ENCODE results near the gene NRXN3. TPM values are rescaled to one million over a fixed set of nuclear protein-coding genes. Genes with fewer than 3 reads are reported as not detected.

The NRXN3 gene
- total RNA-seq, 1 experiment from 2014 or later: not detected

GRCh38 chr14:79652513-79653307 lies 1482.5 kb downstream of the NRXN3 start:
- TF ChIP-seq POLR2A (IDR thresholded peaks at IDR 0.05; ENCODE audit: borderline replicate concordance, extremely low read depth, insufficient read depth, insufficient read length): no peak
- TF ChIP-seq ATF3 (IDR thresholded peaks at IDR 0.05): no peak
- TF ChIP-seq SP1 (IDR thresholded peaks at IDR 0.05; ENCODE audit: low read depth): no peak
- TF ChIP-seq SRF (IDR thresholded peaks at IDR 0.05; ENCODE audit: low read depth): no peak
- TF ChIP-seq ZNF274 (IDR thresholded peaks at IDR 0.05; ENCODE audit: low read depth, low read length): no peak
- no peak for TF ChIP-seq SIN3A (IDR thresholded peaks at IDR 0.05; ENCODE audit: low read depth)
- TF ChIP-seq CBX3 (IDR thresholded peaks at IDR 0.05; ENCODE audit: low read depth): no peak
- TF ChIP-seq YY1 (IDR thresholded peaks at IDR 0.05; ENCODE audit: extremely low read depth, insufficient replicate concordance, low read depth, low read length): no peak
- TF ChIP-seq RAD21 (IDR thresholded peaks at IDR 0.05; ENCODE audit: low read depth): no peak
- TF ChIP-seq MAX (IDR thresholded peaks at IDR 0.05): no peak
- no peak for TF ChIP-seq EZH2 (IDR thresholded peaks at IDR 0.05)
- no peak for TF ChIP-seq ZBTB33 (IDR thresholded peaks at IDR 0.05; ENCODE audit: extremely low read depth, insufficient replicate concordance, low read length)
- no peak for TF ChIP-seq CTCF (IDR thresholded peaks at IDR 0.05 in 2 of 3, conservative IDR thresholded peaks at IDR 0.05 in 1 of 3; ENCODE audit: borderline replicate concordance in 1 of 3, insufficient read depth in 1 of 3, low read depth in 2 of 3, low read length in 2 of 3)
- no peaks in the 10 kb centered on the region for H3K79me2 ChIP-seq (ENCODE audit: insufficient read depth, low read length)
- no peak overlapping the region for H3K4me3 ChIP-seq (replicated peaks in 1 of 2; ENCODE audit: low read depth in 1 of 2, low read length in 2 of 2)
- no peak overlapping the region for H3K4me2 ChIP-seq (ENCODE audit: low read length)
- peaks cover 12 to 23% of the 10 kb centered on the region in 2 experiments; a peak in 2 of 4 replicates for H3K9me3 ChIP-seq (ENCODE audit: control insufficient read depth in 1 of 2, insufficient read depth in 1 of 2, low read depth in 1 of 2, low read length in 2 of 2)
- H3K4me1 ChIP-seq (ENCODE audit: control insufficient read depth in 1 of 2, insufficient read depth in 2 of 2, low read length in 2 of 2): no peaks in the 10 kb centered on the region
- intact Hi-C loops (cut with micrococcal nuclease): no loop called here
- H3K9me2 ChIP-seq (ENCODE audit: insufficient read depth): no peaks in the 10 kb centered on the region
- H4K20me1 ChIP-seq (ENCODE audit: insufficient read depth): no peaks in the 10 kb centered on the region
- no TSS peak for BruUV-seq (replicated peaks)
- no peaks in the 10 kb centered on the region for H3K36me3 ChIP-seq (ENCODE audit: control insufficient read depth in 1 of 2, insufficient read depth in 2 of 2, low read length in 2 of 2)
- ATAC-seq: no peak
- no peak overlapping the region for H3K27ac ChIP-seq (ENCODE audit: low read depth, low read length)
- DNase-seq (ENCODE audit: low read depth, low spot score): no peak
- CTCF ChIA-PET: no interaction called here
- POLR2A ChIA-PET: no interaction called here
- no peak overlapping the region for H3K9ac ChIP-seq (ENCODE audit: low read length)
- H2AFZ ChIP-seq (ENCODE audit: low read depth, low read length, poor library complexity, severe bottlenecking): no peak overlapping the region
- RAD21 ChIA-PET (ENCODE audit: low non-redundant PET in 1 of 2, low total read pairs in 2 of 2, uncharacterized antibody in 2 of 2, unreplicated experiment in 2 of 2): no interaction called here
- H3K27me3 ChIP-seq (ENCODE audit: insufficient read depth, low read length): no peaks in the 10 kb centered on the region

Data from HCT116 (cell line).